Suprapubic skin (tissue), 4 donors: ENCODE data around the gene CAMSAP1.

Experiments used
- POLR2A ChIP-seq, 2 donors: fragments of 450-650 bp; IDR thresholded peaks; one replicate each; pipeline ENCODE4 v1.6.1; 2017; ENCODE audit warnings: antibody characterized with exemption in 2 of 2, mild to moderate bottlenecking in 2 of 2, moderate library complexity in 2 of 2
- POLR2AphosphoS5 ChIP-seq, 3 donors: sonication (generic); formaldehyde crosslinking; IDR thresholded peaks; one replicate each; pipeline ENCODE4 v1.6.1; 2017; ENCODE audit warnings: antibody characterized with exemption in 3 of 3
- TF ChIP-seq, protein P1 (sequence below), 2 donors: fragments of 200-600 bp in 1 of 2; fragments of 450-650 bp in 1 of 2; sonication (generic) in 1 of 2; IDR thresholded peaks; one replicate each; pipeline ENCODE4 v1.5.1; 2016 to 2019; ENCODE audit warnings: antibody characterized with exemption in 2 of 2, mild to moderate bottlenecking in 1 of 2, moderate library complexity in 1 of 2

DNA sequence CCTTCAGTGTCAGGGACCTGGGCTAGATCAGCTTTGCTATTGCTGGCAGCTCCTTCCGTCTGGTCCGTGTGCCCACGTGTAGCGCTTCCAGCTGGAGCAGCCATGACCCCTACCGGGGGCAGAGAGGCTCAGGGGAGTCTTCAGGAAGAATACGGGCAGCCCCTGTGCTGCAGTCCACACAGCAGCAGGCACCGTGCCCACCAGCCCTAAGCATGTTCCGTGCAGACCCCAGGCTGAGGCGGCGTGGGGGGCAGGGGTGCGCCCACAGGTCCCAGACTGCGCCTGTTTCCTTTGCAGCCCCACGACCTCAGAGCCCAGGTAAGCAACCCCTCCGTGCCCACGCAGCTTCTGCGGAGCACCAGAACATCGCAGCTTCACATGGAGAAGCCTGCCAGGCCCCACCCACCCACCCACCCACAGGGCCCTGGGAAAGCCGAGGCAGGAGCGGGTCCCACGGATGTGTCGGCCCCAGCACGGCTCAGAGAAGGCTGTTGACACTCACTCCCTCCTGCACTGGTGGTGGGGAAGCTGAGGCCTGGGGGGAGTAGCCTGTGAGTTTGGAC lies 122.3 kb downstream of the CAMSAP1 start:
- TF ChIP-seq, protein P1, sequence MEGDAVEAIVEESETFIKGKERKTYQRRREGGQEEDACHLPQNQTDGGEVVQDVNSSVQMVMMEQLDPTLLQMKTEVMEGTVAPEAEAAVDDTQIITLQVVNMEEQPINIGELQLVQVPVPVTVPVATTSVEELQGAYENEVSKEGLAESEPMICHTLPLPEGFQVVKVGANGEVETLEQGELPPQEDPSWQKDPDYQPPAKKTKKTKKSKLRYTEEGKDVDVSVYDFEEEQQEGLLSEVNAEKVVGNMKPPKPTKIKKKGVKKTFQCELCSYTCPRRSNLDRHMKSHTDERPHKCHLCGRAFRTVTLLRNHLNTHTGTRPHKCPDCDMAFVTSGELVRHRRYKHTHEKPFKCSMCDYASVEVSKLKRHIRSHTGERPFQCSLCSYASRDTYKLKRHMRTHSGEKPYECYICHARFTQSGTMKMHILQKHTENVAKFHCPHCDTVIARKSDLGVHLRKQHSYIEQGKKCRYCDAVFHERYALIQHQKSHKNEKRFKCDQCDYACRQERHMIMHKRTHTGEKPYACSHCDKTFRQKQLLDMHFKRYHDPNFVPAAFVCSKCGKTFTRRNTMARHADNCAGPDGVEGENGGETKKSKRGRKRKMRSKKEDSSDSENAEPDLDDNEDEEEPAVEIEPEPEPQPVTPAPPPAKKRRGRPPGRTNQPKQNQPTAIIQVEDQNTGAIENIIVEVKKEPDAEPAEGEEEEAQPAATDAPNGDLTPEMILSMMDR (IDR thresholded peaks at IDR 0.05), result no peak
- TF ChIP-seq POLR2A (IDR thresholded peaks at IDR 0.05), result no peak
- TF ChIP-seq POLR2AphosphoS5 (IDR thresholded peaks at IDR 0.05), result no peak
